ENCODE data around the gene ZBTB42. TPM values are rescaled to one million over a fixed set of nuclear protein-coding genes. Genes with fewer than 3 reads are reported as not detected.

The ZBTB42 gene
- total and polyA plus RNA-seq, 2 donors (not counting 3 experiments of a cell fraction or from before 2014, with no cell fraction given): 3.1 to 3.8 TPM

GRCh38 chr14:104780513-104781030, 20.3 kb upstream of the ZBTB42 start:
- intact Hi-C loops (cut with micrococcal nuclease): no loop called here
- no peak for FAIRE-seq

More at GRCh38 chr14:104780513-104781030, 20.3 kb upstream of the ZBTB42 start:
- Histone ChIP-seq H4K20me1 (replicated peaks; ENCODE audit: control insufficient read depth, extremely low read depth, insufficient read depth, low read length) (no peaks in the 10 kb centered on the region), H2AFZ (ENCODE audit: low read depth, low read length) (no peak overlapping the region), H3K9me1 (replicated peaks; ENCODE audit: control insufficient read depth, extremely low read depth, insufficient read depth, low read length) (no peaks in the 10 kb centered on the region), H3K27me3 (ENCODE audit: control insufficient read depth in 2 of 2, insufficient read depth in 2 of 2, low read length in 2 of 2) (no peaks in the 10 kb centered on the region), H3K4me3 (replicated peaks in 1 of 3; ENCODE audit: insufficient read depth in 1 of 3, low read depth in 1 of 3, low read length in 3 of 3) (no peak overlapping the region), H3K79me2 (ENCODE audit: control insufficient read depth, insufficient read depth, low read length) (peaks cover 6% of the 10 kb centered on the region), H3K36me3 (ENCODE audit: control insufficient read depth in 2 of 2, extremely low read depth in 1 of 2, insufficient read depth in 2 of 2, low read length in 2 of 2) (peaks cover 4 to 15% of the 10 kb centered on the region in 2 experiments), H3K27ac (ENCODE audit: insufficient read depth, low read depth, low read length) (no peak overlapping the region), H3K4me1 (ENCODE audit: control insufficient read depth, extremely low read depth, insufficient read depth, low read length) (no peaks in the 10 kb centered on the region), H3K9me3 (replicated peaks; ENCODE audit: control insufficient read depth, insufficient read depth, low read length) (no peaks in the 10 kb centered on the region), H3K9ac (replicated peaks; ENCODE audit: extremely low read depth, insufficient read depth, low read length) (no peak overlapping the region), H3K4me2 (ENCODE audit: insufficient read depth, low read length) (no peak overlapping the region)
- dilution Hi-C loops (cut with MboI; ENCODE audit: extremely low pct_ligation_motif_present, low sequenced_read_pairs): no loop called here
- no TSS peak for BruUV-seq (replicated peaks)
- POLR2A ChIA-PET: no interaction called here
- CTCF ChIA-PET: interaction anchor here (1.2 to 4.4 kb wide), 2 partner anchors 12 to 45 kb away, joined by 3 to 31 read pairs; no protein-coding TSS in a partner anchor
- no peak for DNase-seq (ENCODE audit: low read depth, low spot score)
- TF ChIP-seq FOS (IDR thresholded peaks at IDR 0.05; ENCODE audit: borderline replicate concordance, insufficient read depth, low read length) (no peak), POLR2A (IDR thresholded peaks at IDR 0.05; ENCODE audit: low read depth, low read length) (no peak), JUN (IDR thresholded peaks at IDR 0.05; ENCODE audit: borderline replicate concordance, insufficient read depth, insufficient read length, low read depth) (no peak), GATA2 (IDR thresholded peaks at IDR 0.05; ENCODE audit: insufficient read depth, insufficient read length, low read depth, low read length) (no peak), EZH2 (IDR thresholded peaks at IDR 0.05; ENCODE audit: borderline replicate concordance, low read depth, low read length, severe bottlenecking) (no peak), POLR2AphosphoS5 (IDR thresholded peaks at IDR 0.05; ENCODE audit: insufficient read depth, low read depth, low read length) (no peak), MYC (IDR thresholded peaks at IDR 0.05; ENCODE audit: low read depth, low read length) (no peak)
- TF ChIP-seq, protein P1, sequence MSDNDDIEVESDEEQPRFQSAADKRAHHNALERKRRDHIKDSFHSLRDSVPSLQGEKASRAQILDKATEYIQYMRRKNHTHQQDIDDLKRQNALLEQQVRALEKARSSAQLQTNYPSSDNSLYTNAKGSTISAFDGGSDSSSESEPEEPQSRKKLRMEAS (IDR thresholded peaks at IDR 0.05; ENCODE audit: insufficient read depth, insufficient read length): no peak
- TF ChIP-seq, protein P2, sequence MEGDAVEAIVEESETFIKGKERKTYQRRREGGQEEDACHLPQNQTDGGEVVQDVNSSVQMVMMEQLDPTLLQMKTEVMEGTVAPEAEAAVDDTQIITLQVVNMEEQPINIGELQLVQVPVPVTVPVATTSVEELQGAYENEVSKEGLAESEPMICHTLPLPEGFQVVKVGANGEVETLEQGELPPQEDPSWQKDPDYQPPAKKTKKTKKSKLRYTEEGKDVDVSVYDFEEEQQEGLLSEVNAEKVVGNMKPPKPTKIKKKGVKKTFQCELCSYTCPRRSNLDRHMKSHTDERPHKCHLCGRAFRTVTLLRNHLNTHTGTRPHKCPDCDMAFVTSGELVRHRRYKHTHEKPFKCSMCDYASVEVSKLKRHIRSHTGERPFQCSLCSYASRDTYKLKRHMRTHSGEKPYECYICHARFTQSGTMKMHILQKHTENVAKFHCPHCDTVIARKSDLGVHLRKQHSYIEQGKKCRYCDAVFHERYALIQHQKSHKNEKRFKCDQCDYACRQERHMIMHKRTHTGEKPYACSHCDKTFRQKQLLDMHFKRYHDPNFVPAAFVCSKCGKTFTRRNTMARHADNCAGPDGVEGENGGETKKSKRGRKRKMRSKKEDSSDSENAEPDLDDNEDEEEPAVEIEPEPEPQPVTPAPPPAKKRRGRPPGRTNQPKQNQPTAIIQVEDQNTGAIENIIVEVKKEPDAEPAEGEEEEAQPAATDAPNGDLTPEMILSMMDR (IDR thresholded peaks at IDR 0.05; ENCODE audit: extremely low read depth in 1 of 2, insufficient read depth in 1 of 2, low read depth in 1 of 2, low read length in 2 of 2): no peak
